Small intestine (tissue), 7 donors: ENCODE data around the gene ZNF718. TPM values are rescaled to one million over a fixed set of nuclear protein-coding genes. Genes with fewer than 3 reads are reported as not detected.
A peak's percentile ranks its signal among the peaks of the same experiment; 100 is the strongest.
"Not testable (repeated sequence)": the region's sequence is repeated elsewhere in the genome, so short reads cannot be mapped to it uniquely, and the experiment has no call there.

Experiments
- DNase-seq, 2 donors: peaks; one replicate each; pipeline versions ENCODE4 v3.0.0 to v3.0.0-alpha.2; 2013
- FAIRE-seq: peaks from 2 replicates; lab custom pipeline; 2012; peaks lifted over from hg19 to GRCh38; lab: Jason Lieb, UNC
- H3K27ac ChIP-seq, 3 donors: one replicate each; pipeline ENCODE4 v1.5.1; 2013; ENCODE audit warnings: low read length in 2 of 3, mild to moderate bottlenecking in 2 of 3, control low read depth in 1 of 3, inconsistent platforms in 1 of 3, low read depth in 1 of 3, moderate library complexity in 1 of 3
- H3K27me3 ChIP-seq, 3 donors: one replicate each; pipeline ENCODE4 v1.6.1; 2013; ENCODE audit warnings: low read length in 3 of 3, inconsistent platforms in 1 of 3; ENCODE audit not compliant: control insufficient read depth in 3 of 3, insufficient read depth in 3 of 3
- H3K36me3 ChIP-seq, 3 donors: one replicate each; pipeline ENCODE4 v1.6.1; 2013; ENCODE audit warnings: low read length in 3 of 3, inconsistent platforms in 1 of 3, low read depth in 1 of 3, mild to moderate bottlenecking in 1 of 3, moderate library complexity in 1 of 3; ENCODE audit not compliant: control insufficient read depth in 3 of 3, insufficient read depth in 2 of 3
- H3K4me1 ChIP-seq, 3 donors: one replicate each; pipeline ENCODE4 v1.6.1; 2013; ENCODE audit warnings: low read length in 2 of 3, inconsistent platforms in 1 of 3, low read depth in 1 of 3, mild to moderate bottlenecking in 1 of 3, moderate library complexity in 1 of 3; ENCODE audit not compliant: control insufficient read depth in 3 of 3, insufficient read depth in 2 of 3
- H3K4me3 ChIP-seq, 3 donors: one replicate each; pipeline ENCODE4 v1.5.1; 2013; ENCODE audit warnings: low read length in 3 of 3, control low read depth in 1 of 3, inconsistent platforms in 1 of 3, low read depth in 1 of 3, mild to moderate bottlenecking in 1 of 3, moderate library complexity in 1 of 3
- H3K9me3 ChIP-seq, 2 donors: one replicate each; pipeline ENCODE4 v1.6.1; 2013; ENCODE audit warnings: low read depth in 1 of 2, low read length in 1 of 2; ENCODE audit not compliant: control insufficient read depth in 2 of 2, insufficient read depth in 1 of 2
- WGBS, 3 donors: extraction: QIAGEN DNeasy Blood & Tissue Kit; methylation state at CpG; one replicate each; pipeline ENCODE4 v1.1.7; 2013; 5-methylcytosine and 5-hydroxymethylcytosine counted together
- polyA plus RNA-seq, 4 donors: library from polyadenylated mRNA; stranded (reverse) in 3 of 4; unstranded in 1 of 4; fragments of 200-250 nt in 3 of 4; fragments of 120-200 nt in 1 of 4; gene quantifications; one replicate each; pipeline versions ENCODE4 v1.2.1 to v1.2.3, GENCODE V29; 2013
- donor health status: healthy with polysubstance abuse.
- donor health status: control.
- donor health status: control.
- donor health status: Bipolar disorder and iron deficiency.
- donor health status: healthy.

Gene ZNF718
- polyA plus RNA-seq, 4 donors = 0.27 to 5.0 (median 1.2) TPM

GRCh38 chr4:205097-205756, 80.9 kb downstream of the ZNF718 start:
- 97% methylated on average over 24 of the region's 24 CpGs for WGBS, 3 donors
- peaks cover 0 to 47% of the 10 kb centered on the region in 2 donors for H3K9me3 ChIP-seq

GRCh38 chr4:206054-206453, 81.8 kb downstream of the ZNF718 start:
- FAIRE-seq = no peak
- WGBS, 3 donors = 95% methylated on average over 4 of the region's 4 CpGs
- Histone ChIP-seq H3K36me3 (no peaks in the 10 kb centered on the region), H3K4me3 (no peak overlapping the region), H3K4me1 (no peaks in the 10 kb centered on the region), H3K9me3 (peaks cover 0 to 47% of the 10 kb centered on the region in 2 donors), H3K27me3 (no peaks in the 10 kb centered on the region), H3K27ac (no peak overlapping the region)
- no peak for DNase-seq

More at GRCh38 chr4:205097-205756, 80.9 kb downstream of the ZNF718 start:
- H3K36me3 ChIP-seq = no peaks in the 10 kb centered on the region
- no peak overlapping the region for H3K4me3 ChIP-seq
- DNase-seq (no peak), FAIRE-seq (no peak)
- H3K27me3 ChIP-seq = no peaks in the 10 kb centered on the region
- H3K4me1 ChIP-seq = no peaks in the 10 kb centered on the region
- no peak overlapping the region for H3K27ac ChIP-seq

DNA sequence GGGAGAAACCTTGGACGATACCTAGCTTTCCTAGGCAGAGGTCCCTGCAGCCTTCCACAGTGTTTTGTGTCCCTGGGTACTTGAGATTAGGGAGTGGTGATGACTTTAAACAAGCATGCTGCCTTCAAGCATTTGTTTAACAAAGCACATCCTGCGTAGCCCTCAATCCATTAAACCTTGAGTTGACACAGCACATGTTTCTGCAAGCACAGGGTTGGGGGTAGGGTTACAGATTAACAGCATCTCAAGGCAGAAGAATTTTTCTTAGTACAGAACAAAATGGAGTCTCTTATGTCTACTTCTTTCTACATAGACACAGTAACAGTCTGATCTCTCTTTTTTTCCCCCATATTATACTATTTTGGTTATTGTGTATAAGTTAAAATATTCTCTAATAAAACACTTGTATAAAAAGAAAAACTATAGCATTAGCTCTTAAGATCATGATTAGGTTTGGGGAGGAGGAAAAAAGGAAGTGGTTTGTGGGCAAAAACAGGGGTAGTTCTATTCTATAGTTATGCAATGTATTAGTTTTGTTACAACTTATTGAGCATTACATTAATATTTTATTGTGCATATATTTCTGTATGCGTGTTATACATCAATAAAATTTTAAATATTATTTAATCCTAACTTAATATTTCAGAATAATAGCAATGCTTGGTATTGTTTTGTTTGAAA, 84.3 kb downstream of the ZNF718 start:
- H3K9me3 ChIP-seq = peaks cover 0 to 54% of the 10 kb centered on the region in 2 donors
- 53 to 61% (median 55%) methylated on average over 3 of the region's 3 CpGs for WGBS, 3 donors

GRCh38 chr4:211033-211511, 86.8 kb downstream of the ZNF718 start:
- H3K4me1 ChIP-seq = no peaks in the 10 kb centered on the region
- 71 to 84% (median 74%) methylated on average over 8 of the region's 8 CpGs for WGBS, 3 donors
- no peak overlapping the region for H3K27ac ChIP-seq
- H3K36me3 ChIP-seq = no peaks in the 10 kb centered on the region
- peaks cover 0 to 51% of the 10 kb centered on the region in 2 donors for H3K9me3 ChIP-seq
- no peak for DNase-seq
- no peak for FAIRE-seq
- peaks cover 0 to 9% (median 2%) of the 10 kb centered on the region in 3 donors for H3K27me3 ChIP-seq
- H3K4me3 ChIP-seq = no peak overlapping the region

More for the DNA sequence above, 84.3 kb downstream of the ZNF718 start:
- not testable (repeated sequence) for H3K4me1 ChIP-seq, H3K4me3 ChIP-seq, H3K27ac ChIP-seq, H3K36me3 ChIP-seq, FAIRE-seq, H3K27me3 ChIP-seq
- DNase-seq = peak in 1 of 2 donors; percentile 4

- Histone ChIP-seq H3K36me3 (no peaks in the 10 kb centered on the region), H3K9me3 (peaks cover 0 to 42% of the 10 kb centered on the region in 2 donors), H3K27me3 (peaks cover 0 to 9% (median 2%) of the 10 kb centered on the region in 3 donors), H3K27ac (peak overlapping the region in 2 of 3 donors; percentile 38 to 83), H3K4me3 (peak overlapping the region in 1 of 3 donors; percentile 48), H3K4me1 (no peaks in the 10 kb centered on the region)
- DNase-seq (peak; percentile 0 to 56), FAIRE-seq (no peak)
- WGBS, 3 donors = 16 to 38% (median 37%) methylated on average over 52 to 57 of the region's 57 CpGs
These were observed 88.3 kb downstream of the ZNF718 start for GRCh38 chr4:212438-213188.

- FAIRE-seq, H3K27ac ChIP-seq, H3K27me3 ChIP-seq, H3K36me3 ChIP-seq, H3K4me1 ChIP-seq: not testable (repeated sequence)
- H3K9me3 ChIP-seq = peaks cover 0 to 43% of the 10 kb centered on the region in 2 donors
- 25 to 46% (median 45%) methylated on average over 13 of the region's 13 CpGs for WGBS, 3 donors
- H3K4me3 ChIP-seq = peak overlapping the region in 1 of 3 donors; percentile 48
- DNase-seq = peak in 1 of 2 donors; percentile 3
These were observed 88.9 kb downstream of the ZNF718 start for GRCh38 chr4:213189-213535.

Other genes with a start within 250 kb of the ZNF718 start
- gene ZNF595, start 71.2 kb upstream of the ZNF718 start, polyA plus RNA-seq = 10 to 100 TPM in 1 of 4 donors, 1 to 10 TPM in 3; 2.4 to 11.5 (median 3.5) TPM
- 1 to 10 TPM in 1 of 4 donors, under 1 TPM in 1, not detected in 2; 0.06 to 1.2 TPM for gene ZNF732, start 181.0 kb downstream of the ZNF718 start, polyA plus RNA-seq
- gene ZNF141, start 213.3 kb downstream of the ZNF718 start, polyA plus RNA-seq = 10 to 100 TPM in 1 of 4 donors, 1 to 10 TPM in 3; 1.9 to 26.7 (median 3.6) TPM